Measurements from ENCODE around the gene MCTP1.

DNA sequence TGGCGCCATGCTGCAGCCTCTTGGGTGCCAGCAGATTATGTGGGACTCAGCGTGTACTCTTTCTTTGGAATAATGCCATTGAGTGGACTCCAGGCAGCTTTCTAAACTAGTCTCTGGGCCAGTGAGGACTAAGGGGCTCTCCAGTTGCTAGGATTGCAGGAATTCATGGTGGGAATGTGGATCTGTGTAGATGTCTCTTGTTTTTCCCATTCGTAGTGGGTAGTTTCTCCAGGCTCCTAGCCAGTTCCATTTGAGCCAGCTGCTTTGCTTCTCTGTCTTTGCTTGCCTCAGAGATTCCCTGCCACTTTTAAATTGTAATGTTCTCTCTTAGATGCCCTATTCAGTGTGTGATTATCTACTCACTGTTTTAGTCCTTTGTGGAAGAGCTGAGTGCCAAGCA lies 623.8 kb downstream of the MCTP1 start:
- TF ChIP-seq MAFK (IDR thresholded peaks at IDR 0.05; ENCODE audit: low read depth, low read length), result no peak
- TF ChIP-seq, protein P1, sequence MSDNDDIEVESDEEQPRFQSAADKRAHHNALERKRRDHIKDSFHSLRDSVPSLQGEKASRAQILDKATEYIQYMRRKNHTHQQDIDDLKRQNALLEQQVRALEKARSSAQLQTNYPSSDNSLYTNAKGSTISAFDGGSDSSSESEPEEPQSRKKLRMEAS (IDR thresholded peaks at IDR 0.05), result no peak
- no peak for TF ChIP-seq POLR2AphosphoS5 (IDR thresholded peaks at IDR 0.05; ENCODE audit: low read depth, low read length)
- no peak for TF ChIP-seq SRF (IDR thresholded peaks at IDR 0.05; ENCODE audit: low read depth, low read length)
- TF ChIP-seq, protein P2, sequence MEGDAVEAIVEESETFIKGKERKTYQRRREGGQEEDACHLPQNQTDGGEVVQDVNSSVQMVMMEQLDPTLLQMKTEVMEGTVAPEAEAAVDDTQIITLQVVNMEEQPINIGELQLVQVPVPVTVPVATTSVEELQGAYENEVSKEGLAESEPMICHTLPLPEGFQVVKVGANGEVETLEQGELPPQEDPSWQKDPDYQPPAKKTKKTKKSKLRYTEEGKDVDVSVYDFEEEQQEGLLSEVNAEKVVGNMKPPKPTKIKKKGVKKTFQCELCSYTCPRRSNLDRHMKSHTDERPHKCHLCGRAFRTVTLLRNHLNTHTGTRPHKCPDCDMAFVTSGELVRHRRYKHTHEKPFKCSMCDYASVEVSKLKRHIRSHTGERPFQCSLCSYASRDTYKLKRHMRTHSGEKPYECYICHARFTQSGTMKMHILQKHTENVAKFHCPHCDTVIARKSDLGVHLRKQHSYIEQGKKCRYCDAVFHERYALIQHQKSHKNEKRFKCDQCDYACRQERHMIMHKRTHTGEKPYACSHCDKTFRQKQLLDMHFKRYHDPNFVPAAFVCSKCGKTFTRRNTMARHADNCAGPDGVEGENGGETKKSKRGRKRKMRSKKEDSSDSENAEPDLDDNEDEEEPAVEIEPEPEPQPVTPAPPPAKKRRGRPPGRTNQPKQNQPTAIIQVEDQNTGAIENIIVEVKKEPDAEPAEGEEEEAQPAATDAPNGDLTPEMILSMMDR (IDR thresholded peaks at IDR 0.05; ENCODE audit: control extremely low read depth in 1 of 3, insufficient read depth in 1 of 3, low read depth in 1 of 3, low read length in 3 of 3), result no peak
- TF ChIP-seq ASH2L (IDR thresholded peaks at IDR 0.05; ENCODE audit: low read length), result no peak
- TF ChIP-seq RAD21 (IDR thresholded peaks at IDR 0.05 in 1 of 2, conservative IDR thresholded peaks at IDR 0.05 in 1 of 2; ENCODE audit: low read depth in 2 of 2, low read length in 2 of 2), result no peak
- no peak for TF ChIP-seq JUND (IDR thresholded peaks at IDR 0.05; ENCODE audit: low read length)
- no peak for TF ChIP-seq POLR2A (IDR thresholded peaks at IDR 0.05; ENCODE audit: control extremely low read depth in 1 of 2, low read depth in 2 of 2, low read length in 2 of 2)
- no peak for TF ChIP-seq CHD2 (IDR thresholded peaks at IDR 0.05; ENCODE audit: low read length)
- no peak for TF ChIP-seq SUZ12 (IDR thresholded peaks at IDR 0.05; ENCODE audit: low read length)
- TF ChIP-seq EP300 (IDR thresholded peaks at IDR 0.05; ENCODE audit: borderline replicate concordance in 1 of 2, low read depth in 2 of 2, low read length in 2 of 2), result no peak
- TF ChIP-seq JUN (IDR thresholded peaks at IDR 0.05; ENCODE audit: low read depth, low read length), result no peak
- TF ChIP-seq HDAC6 (IDR thresholded peaks at IDR 0.05; ENCODE audit: low read depth, low read length), result no peak

All from H1 (cell line).